HepG2 (cell line): Measurements from ENCODE around the gene GNAZ. TPM values are rescaled to one million over a fixed set of nuclear protein-coding genes. Genes with fewer than 3 reads are reported as not detected.

Source experiments
- ATAC-seq: fragments of 200-7000 bp; cut with Tn5 transposase; 3 replicates; pipeline ENCODE4 v1.9.1; 2020; ENCODE audit warnings: mild to moderate bottlenecking, moderate library complexity
- BruUV-seq: library from RNA; stranded (reverse); fragments of 400-500 nt; replicated peaks from 2 replicates; lab custom pipeline; 2021; lab: Mats Ljungman, UMichigan
- CTCF ChIA-PET: fragments of 300-600 bp; formaldehyde crosslinking; extraction: SDS; loops from one replicate; lab custom pipeline; 2021; ENCODE audit warnings: low total read pairs, inconsistent platforms, low intra/inter-chr PET ratio; lab: Yijun Ruan, JAX
- POLR2A ChIA-PET: fragments of 350-600 bp; sonication (Branson Sonifier 250); formaldehyde crosslinking; loops from one replicate; lab custom pipeline; 2020; ENCODE audit warnings: antibody characterized with exemption, inconsistent platforms; lab: Yijun Ruan, JAX
- DNase-seq: peaks from one replicate; pipeline ENCODE4 v3.0.0-alpha.2; 2015; ENCODE audit warnings: low spot score
- FAIRE-seq: peaks from 3 replicates; lab custom pipeline; 2011; peaks lifted over from hg19 to GRCh38; lab: Jason Lieb, UNC
- H2AFZ ChIP-seq: one replicate; pipeline ENCODE4 v1.6.1; 2011; ENCODE audit warnings: low read length, inconsistent platforms
- H3K27ac ChIP-seq: fragments of 300-600 bp; 3 replicates; pipeline ENCODE4 v1.8.0; 2011; ENCODE audit warnings: mixed run types, mild to moderate bottlenecking, mixed read lengths, low read length, inconsistent platforms; ENCODE audit not compliant: insufficient read depth; ENCODE audit errors: extremely low read length
- H3K27me3 ChIP-seq, 2 experiments: fragments of 200-600 bp in 1 of 2; 2 replicates in 1 of 2; 3 replicates in 1 of 2; pipeline versions ENCODE4 v1.6.0 to v1.8.0; 2011; ENCODE audit warnings: low read length in 2 of 2, mild to moderate bottlenecking in 2 of 2, moderate library complexity in 2 of 2, inconsistent platforms in 1 of 2; ENCODE audit not compliant: insufficient read depth in 2 of 2, control insufficient read depth in 1 of 2
- H3K36me3 ChIP-seq, 2 experiments: fragments of 200-600 bp in 1 of 2; replicated peaks in 1 of 2; 2 replicates in 1 of 2; 3 replicates in 1 of 2; pipeline versions ENCODE4 v1.5.1 to v1.8.0; 2011; ENCODE audit warnings: low read length in 2 of 2, inconsistent platforms in 1 of 2; ENCODE audit not compliant: insufficient read depth in 2 of 2, control insufficient read depth in 1 of 2
- H3K4me1 ChIP-seq: 2 replicates; pipeline ENCODE4 v1.5.1; 2012; ENCODE audit warnings: low read length, inconsistent platforms; ENCODE audit not compliant: insufficient read depth
- H3K4me2 ChIP-seq: 2 replicates; pipeline ENCODE4 v1.6.0; 2011; ENCODE audit warnings: low read depth, low read length, inconsistent platforms
- H3K4me3 ChIP-seq, 3 experiments: fragments of 200-600 bp in 1 of 3; sonication (generic), shearing (Covaris generic) in 1 of 3; replicated peaks in 1 of 3; 2 replicates each; pipeline ENCODE4 v1.5.1; 2011 to 2016; ENCODE audit warnings: low read length in 3 of 3, inconsistent platforms in 2 of 3, low read depth in 2 of 3, mild to moderate bottlenecking in 2 of 3, control low read depth in 1 of 3, mixed read lengths in 1 of 3; ENCODE audit not compliant: insufficient read depth in 1 of 3
- H3K79me2 ChIP-seq: one replicate; pipeline ENCODE4 v1.6.1; 2011; ENCODE audit warnings: low read length, inconsistent platforms; ENCODE audit not compliant: insufficient read depth
- H3K9ac ChIP-seq: 2 replicates; pipeline ENCODE4 v1.6.0; 2011; ENCODE audit warnings: mild to moderate bottlenecking, low read depth, low read length, inconsistent platforms; ENCODE audit not compliant: insufficient read depth
- H3K9me3 ChIP-seq: 2 replicates; pipeline ENCODE4 v1.5.1; 2012; ENCODE audit warnings: mild to moderate bottlenecking, low read length
- H4K20me1 ChIP-seq: 2 replicates; pipeline ENCODE4 v1.6.0; 2011; ENCODE audit warnings: inconsistent platforms, mild to moderate bottlenecking, low read length, moderate library complexity; ENCODE audit not compliant: insufficient read depth
- FOXK2 ChIP-seq: fragments of 450-650 bp; IDR thresholded peaks from 2 replicates; pipeline ENCODE4 v1.6.1; 2016
- MIER3 ChIP-seq: IDR thresholded peaks from 2 replicates; pipeline ENCODE4 v1.6.1; 2016; ENCODE audit warnings: missing compliant biosample characterization, borderline replicate concordance
- NBN ChIP-seq: fragments of 450-650 bp; conservative IDR thresholded peaks from 2 replicates; pipeline ENCODE4 v1.6.1; 2017
- NFE2 ChIP-seq: sonication (generic); formaldehyde crosslinking; IDR thresholded peaks from 2 replicates; pipeline ENCODE4 v1.4.0; 2020; ENCODE audit warnings: missing genetic modification reagents
- STAT5B ChIP-seq: sonication (generic); formaldehyde crosslinking; IDR thresholded peaks from 2 replicates; pipeline ENCODE4 v1.4.0; 2020; ENCODE audit warnings: missing genetic modification reagents
- TRAFD1 ChIP-seq: sonication (generic); formaldehyde crosslinking; IDR thresholded peaks from 2 replicates; pipeline ENCODE4 v1.5.1; 2020; ENCODE audit warnings: missing genetic modification reagents, mild to moderate bottlenecking, borderline replicate concordance
- TRIM24 ChIP-seq: sonication (generic); formaldehyde crosslinking; IDR thresholded peaks from 2 replicates; pipeline ENCODE4 v1.8.0; 2022; ENCODE audit warnings: mild to moderate bottlenecking, missing genetic modification reagents
- ZC3H13 ChIP-seq: sonication (generic); formaldehyde crosslinking; IDR thresholded peaks from 2 replicates; pipeline ENCODE4 v1.8.1; 2023; ENCODE audit warnings: mild to moderate bottlenecking, missing genetic modification reagents, moderate library complexity
- ZNF232 ChIP-seq: sonication (generic); formaldehyde crosslinking; IDR thresholded peaks from 2 replicates; pipeline ENCODE4 v1.4.0; 2020; ENCODE audit warnings: missing genetic modification reagents, borderline replicate concordance
- ZNF766 ChIP-seq: sonication (generic); formaldehyde crosslinking; IDR thresholded peaks from 2 replicates; pipeline ENCODE4 v1.5.0; 2020; ENCODE audit warnings: missing genetic modification reagents, borderline replicate concordance
- ZNF775 ChIP-seq: sonication (generic); formaldehyde crosslinking; IDR thresholded peaks from 2 replicates; pipeline ENCODE4 v1.4.0; 2020; ENCODE audit warnings: missing genetic modification reagents, mild to moderate bottlenecking, moderate library complexity, borderline replicate concordance
- WGBS: methylation state at CpG from one replicate; pipeline ENCODE4 v1.1.6; 2017; ENCODE audit warnings: low lambda C conversion rate; 5-methylcytosine and 5-hydroxymethylcytosine counted together
- in situ Hi-C: cut with HindIII; loops from 2 replicates; pipeline ENCODE4 v1.10.0; 2017; ENCODE audit warnings: low pct_unique_long_range_greater_than_20kb; ENCODE audit not compliant: extremely low pct_ligation_motif_present
- intact Hi-C: fragments of 100-400 bp; cut with micrococcal nuclease; formaldehyde crosslinking; loops from one replicate; pipeline ENCODE4 v1.10.0; 2022; ENCODE audit not compliant: unreplicated experiment
- polyA plus RNA-seq, 8 experiments: library from polyadenylated mRNA; depleted of rRNA in 3 of 8; stranded (reverse) in 7 of 8; unstranded in 1 of 8; fragments of >200 nt; fragmentation: Illumina TruSeq in 4 of 8; extraction: Trizol in 4 of 8; gene quantifications; 2 replicates each; pipeline versions ENCODE4 v1.2.1 to v1.2.3, GENCODE V29; 2011 to 2016; ENCODE audit warnings: low read depth in 4 of 8, missing spikeins in 1 of 8, mixed read lengths in 1 of 8; ENCODE audit not compliant: insufficient read depth in 1 of 8
- total RNA-seq, 5 experiments: library from RNA; depleted of rRNA; stranded (reverse); fragments of >200 nt; fragmentation: Illumina TruSeq; extraction: Trizol; gene quantifications; 2 replicates each; pipeline ENCODE4 v1.2.3, GENCODE V29; 2016; ENCODE audit warnings: low read depth in 1 of 5
- TF ChIP-seq, protein P1 (sequence below): sonication (generic); formaldehyde crosslinking; IDR thresholded peaks from 2 replicates; pipeline ENCODE4 v1.4.0; 2020; ENCODE audit warnings: mild to moderate bottlenecking, low read depth, missing genetic modification reagents
- TF ChIP-seq, protein P2 (sequence below): sonication (generic); formaldehyde crosslinking; IDR thresholded peaks from 2 replicates; pipeline ENCODE4 v1.5.0; 2020; ENCODE audit warnings: mild to moderate bottlenecking, missing genetic modification reagents, moderate library complexity

GNAZ gene
- total and polyA plus RNA-seq, 2 of the 13 experiments (the other 11 are each of a cell fraction or from before 2014, with no cell fraction given), result 11.4 to 22.3 TPM

DNA sequence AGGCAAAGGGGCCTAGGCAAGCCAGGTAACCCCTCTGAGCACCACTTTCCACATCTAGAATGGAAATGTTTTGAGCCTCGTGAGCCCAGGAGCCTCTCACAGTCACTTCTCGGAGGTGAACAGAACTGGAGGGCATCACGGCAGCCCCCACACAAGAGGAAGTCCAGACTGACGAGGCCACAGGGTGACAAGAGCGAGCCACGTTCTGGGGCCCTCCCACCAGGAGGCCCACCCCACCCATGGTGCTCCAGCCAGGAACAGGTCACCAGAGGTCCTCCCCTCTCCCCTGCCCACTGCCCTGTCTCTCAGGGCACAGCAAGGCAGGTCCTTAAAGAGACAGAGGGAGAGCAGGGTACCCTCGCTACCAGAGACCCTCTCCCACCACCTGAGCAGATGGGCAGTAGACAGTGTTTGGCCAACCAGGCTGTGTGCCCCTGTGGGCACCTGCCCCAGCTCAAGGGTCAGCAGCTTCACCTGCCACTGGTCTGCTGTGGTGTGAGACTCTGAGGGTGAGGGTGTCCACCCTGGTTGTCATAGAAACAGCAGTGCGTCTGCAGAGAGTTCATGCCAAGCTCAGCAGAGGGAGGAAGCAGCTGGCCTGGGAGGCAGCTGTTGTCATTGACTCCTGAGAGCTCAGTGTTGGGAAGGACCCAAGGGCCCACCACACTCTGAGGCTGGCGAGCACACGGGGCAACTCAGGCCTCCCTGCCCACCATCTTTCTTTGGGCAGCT is 40.0 kb downstream of the GNAZ start (continued):
- TF ChIP-seq ZNF775 (CRISPR knock-in tag), result no peak
- no peak for TF ChIP-seq TRIM24 (CRISPR knock-in tag)
- no peak for TF ChIP-seq FOXK2
- no peak for TF ChIP-seq NBN
- no peak for TF ChIP-seq MIER3 (CRISPR knock-in tag)
- TF ChIP-seq, protein P1, sequence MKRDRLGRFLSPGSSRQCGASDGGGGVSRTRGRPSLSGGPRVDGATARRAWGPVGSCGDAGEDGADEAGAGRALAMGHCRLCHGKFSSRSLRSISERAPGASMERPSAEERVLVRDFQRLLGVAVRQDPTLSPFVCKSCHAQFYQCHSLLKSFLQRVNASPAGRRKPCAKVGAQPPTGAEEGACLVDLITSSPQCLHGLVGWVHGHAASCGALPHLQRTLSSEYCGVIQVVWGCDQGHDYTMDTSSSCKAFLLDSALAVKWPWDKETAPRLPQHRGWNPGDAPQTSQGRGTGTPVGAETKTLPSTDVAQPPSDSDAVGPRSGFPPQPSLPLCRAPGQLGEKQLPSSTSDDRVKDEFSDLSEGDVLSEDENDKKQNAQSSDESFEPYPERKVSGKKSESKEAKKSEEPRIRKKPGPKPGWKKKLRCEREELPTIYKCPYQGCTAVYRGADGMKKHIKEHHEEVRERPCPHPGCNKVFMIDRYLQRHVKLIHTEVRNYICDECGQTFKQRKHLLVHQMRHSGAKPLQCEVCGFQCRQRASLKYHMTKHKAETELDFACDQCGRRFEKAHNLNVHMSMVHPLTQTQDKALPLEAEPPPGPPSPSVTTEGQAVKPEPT (CRISPR knock-in tag), result no peak
- no peak for TF ChIP-seq ZNF232 (CRISPR knock-in tag)
- TF ChIP-seq NFE2 (CRISPR knock-in tag), result no peak
- TF ChIP-seq ZNF766 (CRISPR knock-in tag), result no peak
- no peak for TF ChIP-seq STAT5B (CRISPR knock-in tag)

GRCh38 chr22:23110922-23111527 is 40.7 kb downstream of the GNAZ start:
- Histone ChIP-seq H3K27me3 (no peaks in the 10 kb centered on the region), H3K9ac (no peak overlapping the region), H3K4me1 (peaks cover 10% of the 10 kb centered on the region; the same call in 1 of the 2 replicates), H4K20me1 (no peaks in the 10 kb centered on the region), H2AFZ (no peak overlapping the region), H3K79me2 (no peaks in the 10 kb centered on the region), H3K9me3 (no peaks in the 10 kb centered on the region), H3K36me3 (peaks cover 2 to 11% of the 10 kb centered on the region in 2 experiments; a peak in 3 of 5 replicates), H3K4me3 (no peak overlapping the region), H3K4me2 (no peak overlapping the region), H3K27ac (no peak overlapping the region)
- FAIRE-seq, result no peak
- no TSS peak for BruUV-seq
- WGBS, result 91% methylated on average over 10 of the region's 15 CpGs
- no peak for DNase-seq
- intact Hi-C loops, result no loop called here
- no peak for ATAC-seq
- in situ Hi-C loops, result no loop called here
- ChIA-PET POLR2A (no interaction called here), CTCF (no interaction called here)
- TF ChIP-seq ZC3H13 (CRISPR knock-in tag) (no peak), TRAFD1 (no peak)
- TF ChIP-seq, protein P2, sequence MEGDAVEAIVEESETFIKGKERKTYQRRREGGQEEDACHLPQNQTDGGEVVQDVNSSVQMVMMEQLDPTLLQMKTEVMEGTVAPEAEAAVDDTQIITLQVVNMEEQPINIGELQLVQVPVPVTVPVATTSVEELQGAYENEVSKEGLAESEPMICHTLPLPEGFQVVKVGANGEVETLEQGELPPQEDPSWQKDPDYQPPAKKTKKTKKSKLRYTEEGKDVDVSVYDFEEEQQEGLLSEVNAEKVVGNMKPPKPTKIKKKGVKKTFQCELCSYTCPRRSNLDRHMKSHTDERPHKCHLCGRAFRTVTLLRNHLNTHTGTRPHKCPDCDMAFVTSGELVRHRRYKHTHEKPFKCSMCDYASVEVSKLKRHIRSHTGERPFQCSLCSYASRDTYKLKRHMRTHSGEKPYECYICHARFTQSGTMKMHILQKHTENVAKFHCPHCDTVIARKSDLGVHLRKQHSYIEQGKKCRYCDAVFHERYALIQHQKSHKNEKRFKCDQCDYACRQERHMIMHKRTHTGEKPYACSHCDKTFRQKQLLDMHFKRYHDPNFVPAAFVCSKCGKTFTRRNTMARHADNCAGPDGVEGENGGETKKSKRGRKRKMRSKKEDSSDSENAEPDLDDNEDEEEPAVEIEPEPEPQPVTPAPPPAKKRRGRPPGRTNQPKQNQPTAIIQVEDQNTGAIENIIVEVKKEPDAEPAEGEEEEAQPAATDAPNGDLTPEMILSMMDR, result 0 out of 2 replicates have a peak, but pooled peaks have one; percentile 21
